Hepatocyte (in vitro differentiated cells): ENCODE results near the gene COX4I2. TPM values are rescaled to one million over a fixed set of nuclear protein-coding genes. Genes with fewer than 3 reads are reported as not detected.
"Not testable (repeated sequence)": the region's sequence is repeated elsewhere in the genome, so short reads cannot be mapped to it uniquely, and the experiment has no call there.

ENCODE experiments used
- DNase-seq: peaks from one replicate; pipeline ENCODE4 v3.0.0-alpha.2; 2016; ENCODE audit warnings: low spot score
- H2AFZ ChIP-seq: fragments of 200-600 bp; sonication (generic); 2 replicates; pipeline ENCODE4 v1.6.0; 2016; ENCODE audit warnings: antibody characterized with exemption, mild to moderate bottlenecking
- H3K27ac ChIP-seq: fragments of 200-600 bp; sonication (generic); 2 replicates; pipeline ENCODE4 v1.5.1; 2016; ENCODE audit warnings: mild to moderate bottlenecking
- H3K27me3 ChIP-seq: fragments of 200-600 bp; sonication (generic); 2 replicates; pipeline ENCODE4 v1.6.1; 2016
- H3K36me3 ChIP-seq: fragments of 200-600 bp; sonication (generic); replicated peaks from 2 replicates; pipeline ENCODE4 v1.5.1; 2016; ENCODE audit warnings: low read depth; ENCODE audit not compliant: insufficient read depth
- H3K4me1 ChIP-seq: fragments of 200-600 bp; sonication (generic); 2 replicates; pipeline ENCODE4 v1.5.1; 2016; ENCODE audit warnings: mild to moderate bottlenecking, moderate library complexity; ENCODE audit not compliant: insufficient read depth
- H3K4me2 ChIP-seq: fragments of 200-600 bp; sonication (generic); 2 replicates; pipeline ENCODE4 v1.6.0; 2016
- H3K4me3 ChIP-seq: fragments of 200-600 bp; sonication (generic); 2 replicates; pipeline ENCODE4 v1.5.1; 2016; ENCODE audit warnings: mild to moderate bottlenecking
- H3K79me2 ChIP-seq: fragments of 200-600 bp; sonication (generic); 2 replicates; pipeline ENCODE4 v1.6.0; 2017; ENCODE audit warnings: mild to moderate bottlenecking
- H3K9me2 ChIP-seq: fragments of 200-600 bp; sonication (generic); replicated peaks from 2 replicates; pipeline ENCODE4 v1.6.0; 2017; ENCODE audit warnings: mild to moderate bottlenecking; ENCODE audit not compliant: insufficient read depth
- H3K9me3 ChIP-seq: fragments of 200-600 bp; sonication (generic); 2 replicates; pipeline ENCODE4 v1.5.1; 2016; ENCODE audit warnings: low read depth, mild to moderate bottlenecking
- H4K20me1 ChIP-seq: fragments of 200-600 bp; sonication (generic); 2 replicates; pipeline ENCODE4 v1.6.0; 2016; ENCODE audit warnings: mild to moderate bottlenecking; ENCODE audit not compliant: insufficient read depth, poor library complexity, severe bottlenecking
- EZH2 ChIP-seq: fragments of 200-600 bp; sonication (generic); IDR thresholded peaks from 2 replicates; pipeline ENCODE4 v1.6.1; 2016; ENCODE audit warnings: antibody characterized with exemption, mild to moderate bottlenecking, borderline replicate concordance
- EZH2phosphoT487 ChIP-seq: fragments of 200-600 bp; sonication (generic); IDR thresholded peaks from one replicate; pipeline ENCODE4 v1.6.1; 2018; ENCODE audit warnings: antibody characterized with exemption, mild to moderate bottlenecking, low read depth, moderate library complexity; ENCODE audit not compliant: unreplicated experiment, severe bottlenecking
- WGBS: methylation state at CpG from one replicate; pipeline ENCODE4 v1.1.6; 2016; ENCODE audit warnings: low lambda C conversion rate; ENCODE audit errors: missing lambda C conversion rate; 5-methylcytosine and 5-hydroxymethylcytosine counted together
- polyA plus RNA-seq: library from polyadenylated mRNA; unstranded; fragments of >200 nt; fragmentation: Nextera tagmentation; extraction: Ambion mirVana; gene quantifications from 2 replicates; pipeline ENCODE4 v1.2.1, GENCODE V29; 2016
- total RNA-seq: library from RNA; depleted of rRNA; stranded (reverse); fragments of >200 nt; gene quantifications from 2 replicates; pipeline ENCODE4 v1.2.3, GENCODE V29; 2014
- TF ChIP-seq, protein P1 (sequence below): fragments of 200-600 bp; sonication (generic); IDR thresholded peaks from 2 replicates; pipeline ENCODE4 v1.5.1; 2016; ENCODE audit warnings: antibody characterized with exemption, mild to moderate bottlenecking; ENCODE audit not compliant: poor library complexity

COX4I2 gene
- total and polyA plus RNA-seq, 2 experiments from 2014 or later = 0.37 to 3.6 TPM

DNA sequence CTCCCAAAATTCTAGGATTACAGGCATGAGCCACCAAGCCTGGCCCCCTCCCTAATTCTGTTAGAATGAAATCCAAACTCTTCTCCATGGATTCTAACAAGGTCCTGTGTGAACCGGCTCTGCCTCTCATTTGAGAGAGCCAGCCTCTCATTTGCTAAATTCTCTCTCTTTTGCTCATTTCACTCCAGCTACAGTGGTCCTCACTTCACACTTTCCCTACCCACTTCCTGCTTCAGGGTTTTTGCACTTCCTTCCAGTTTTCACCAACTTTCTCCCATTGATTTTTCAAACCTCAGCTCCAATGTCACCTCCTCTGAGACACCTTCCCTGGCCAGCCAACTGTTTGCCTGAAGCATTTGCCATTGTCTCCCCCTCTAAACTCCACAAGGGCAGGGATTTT lies 5.1 kb downstream of the COX4I2 start:
- no peak for TF ChIP-seq EZH2phosphoT487
- TF ChIP-seq, protein P1, sequence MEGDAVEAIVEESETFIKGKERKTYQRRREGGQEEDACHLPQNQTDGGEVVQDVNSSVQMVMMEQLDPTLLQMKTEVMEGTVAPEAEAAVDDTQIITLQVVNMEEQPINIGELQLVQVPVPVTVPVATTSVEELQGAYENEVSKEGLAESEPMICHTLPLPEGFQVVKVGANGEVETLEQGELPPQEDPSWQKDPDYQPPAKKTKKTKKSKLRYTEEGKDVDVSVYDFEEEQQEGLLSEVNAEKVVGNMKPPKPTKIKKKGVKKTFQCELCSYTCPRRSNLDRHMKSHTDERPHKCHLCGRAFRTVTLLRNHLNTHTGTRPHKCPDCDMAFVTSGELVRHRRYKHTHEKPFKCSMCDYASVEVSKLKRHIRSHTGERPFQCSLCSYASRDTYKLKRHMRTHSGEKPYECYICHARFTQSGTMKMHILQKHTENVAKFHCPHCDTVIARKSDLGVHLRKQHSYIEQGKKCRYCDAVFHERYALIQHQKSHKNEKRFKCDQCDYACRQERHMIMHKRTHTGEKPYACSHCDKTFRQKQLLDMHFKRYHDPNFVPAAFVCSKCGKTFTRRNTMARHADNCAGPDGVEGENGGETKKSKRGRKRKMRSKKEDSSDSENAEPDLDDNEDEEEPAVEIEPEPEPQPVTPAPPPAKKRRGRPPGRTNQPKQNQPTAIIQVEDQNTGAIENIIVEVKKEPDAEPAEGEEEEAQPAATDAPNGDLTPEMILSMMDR = no peak
- no peak for TF ChIP-seq EZH2
- DNase-seq = no peak
- WGBS = 87% methylated on average over 1 of the region's 1 CpG
- Histone ChIP-seq H3K4me3 (no peak overlapping the region), H3K79me2 (no peaks in the 10 kb centered on the region), H3K4me1 (peaks cover 5% of the 10 kb centered on the region), H2AFZ (no peak overlapping the region), H3K9me3 (no peaks in the 10 kb centered on the region), H4K20me1 (no peaks in the 10 kb centered on the region), H3K27ac (no peak overlapping the region), H3K9me2 (no peaks in the 10 kb centered on the region), H3K27me3 (no peaks in the 10 kb centered on the region), H3K36me3 (no peaks in the 10 kb centered on the region), H3K4me2 (no peak overlapping the region)

DNA sequence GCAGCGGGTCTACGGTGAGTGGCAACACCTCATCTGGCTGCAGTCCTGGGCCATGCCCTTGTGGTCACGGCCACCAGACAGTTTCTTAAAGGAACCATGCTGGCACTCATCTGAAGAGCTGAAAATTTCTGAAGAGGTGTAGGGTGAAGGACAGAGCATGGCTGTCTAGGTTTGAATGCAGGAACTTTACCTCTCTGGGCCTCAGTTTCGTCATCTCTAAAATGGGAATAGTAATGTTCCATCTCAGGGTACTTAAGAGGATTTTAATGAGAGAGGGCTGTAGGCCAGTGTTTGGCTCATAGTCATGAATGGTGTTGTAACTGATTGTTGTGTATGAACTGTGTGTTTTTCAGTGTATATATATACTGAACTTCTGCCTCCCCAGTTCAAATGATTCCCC lies 5.8 kb downstream of the COX4I2 start:
- no peak for DNase-seq
- Histone ChIP-seq H3K4me3 (no peak overlapping the region), H3K4me2 (no peak overlapping the region), H3K9me3 (no peaks in the 10 kb centered on the region), H3K27ac (no peak overlapping the region), H3K27me3 (no peaks in the 10 kb centered on the region), H3K9me2 (no peaks in the 10 kb centered on the region), H3K4me1 (peaks cover under 1% of the 10 kb centered on the region), H4K20me1 (no peaks in the 10 kb centered on the region), H3K36me3 (no peaks in the 10 kb centered on the region), H3K79me2 (no peaks in the 10 kb centered on the region), H2AFZ (no peak overlapping the region)
- TF ChIP-seq, protein P1 = no peak
- TF ChIP-seq EZH2 = no peak
- 95% methylated on average over 4 of the region's 4 CpGs for WGBS

DNA sequence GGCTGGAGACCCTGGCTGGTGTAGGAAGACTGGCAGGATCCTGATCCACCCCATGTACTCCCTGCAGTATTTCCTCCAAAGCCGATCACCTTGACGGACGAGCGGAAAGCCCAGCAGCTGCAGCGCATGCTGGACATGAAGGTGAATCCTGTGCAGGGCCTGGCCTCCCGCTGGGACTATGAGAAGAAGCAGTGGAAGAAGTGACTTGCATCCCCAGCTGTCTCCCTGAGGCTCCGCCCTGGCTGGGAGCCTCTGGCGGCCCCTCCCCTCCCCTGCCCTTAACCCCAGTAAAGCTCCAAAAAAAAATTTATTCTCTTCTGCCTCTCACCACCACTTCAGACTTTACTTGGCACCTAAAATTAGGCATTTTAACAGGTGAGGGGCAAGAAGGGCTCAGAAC lies 7.0 kb downstream of the COX4I2 start:
- no peaks in the 10 kb centered on the region for H3K79me2 ChIP-seq
- no peak overlapping the region for H3K4me2 ChIP-seq
- TF ChIP-seq, protein P1 = no peak
- no peak for TF ChIP-seq EZH2
- no peak for TF ChIP-seq EZH2phosphoT487
- H3K9me3 ChIP-seq = no peaks in the 10 kb centered on the region
- WGBS = 80% methylated on average over 8 of the region's 8 CpGs
- no peaks in the 10 kb centered on the region for H3K36me3 ChIP-seq
- no peak overlapping the region for H3K27ac ChIP-seq
- DNase-seq = no peak
- H3K9me2 ChIP-seq = no peaks in the 10 kb centered on the region
- no peak overlapping the region for H3K4me3 ChIP-seq
- H4K20me1 ChIP-seq = no peaks in the 10 kb centered on the region
- H2AFZ ChIP-seq = no peak overlapping the region
- H3K27me3 ChIP-seq = no peaks in the 10 kb centered on the region
- H3K4me1 ChIP-seq = no peaks in the 10 kb centered on the region

DNA sequence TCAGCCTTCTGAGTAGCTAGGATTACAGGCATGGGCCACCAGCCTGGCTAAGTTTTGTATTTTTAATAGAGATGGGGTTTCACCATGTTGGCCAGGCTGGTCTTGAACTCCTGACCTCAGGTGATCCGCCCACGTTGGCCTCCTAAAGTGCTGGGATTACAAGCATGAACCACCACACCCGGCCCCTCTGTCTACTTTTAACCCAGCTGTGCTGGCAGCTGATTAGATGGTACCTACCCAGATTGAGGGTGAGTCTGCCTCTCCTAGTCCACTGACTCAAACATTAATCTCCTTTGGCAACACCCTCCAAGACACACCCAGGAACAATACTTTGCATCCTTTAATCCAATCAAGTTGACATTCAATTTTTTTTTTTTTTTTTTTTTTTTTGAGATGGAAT lies 10.4 kb downstream of the COX4I2 start:
- H3K9me2 ChIP-seq, H3K4me3 ChIP-seq, H4K20me1 ChIP-seq, H3K27me3 ChIP-seq, DNase-seq, H3K79me2 ChIP-seq, H2AFZ ChIP-seq, H3K4me1 ChIP-seq, H3K9me3 ChIP-seq, H3K27ac ChIP-seq, H3K36me3 ChIP-seq, H3K4me2 ChIP-seq: not testable (repeated sequence)
- 80% methylated on average over 3 of the region's 3 CpGs for WGBS
